T-cell (primary cell): ENCODE results near the gene LRRC75A. TPM values are rescaled to one million over a fixed set of nuclear protein-coding genes. Genes with fewer than 3 reads are reported as not detected.
"Not testable (repeated sequence)": the region's sequence is repeated elsewhere in the genome, so short reads cannot be mapped to it uniquely, and the experiment has no call there.

Experiments used
- ATAC-seq, 4 experiments: fragments of 200-7000 bp in 3 of 4; fragments of 150-1000 bp in 1 of 4; cut with Tn5 transposase; replicated peaks in 1 of 4; 1 replicate in 3 of 4; 2 replicates in 1 of 4; pipeline ENCODE4 v1.10.0; 2021; ENCODE audit warnings: moderate library complexity in 3 of 4, mild to moderate bottlenecking in 2 of 4, moderate number of reproducible peaks in 1 of 4
- CTCF ChIA-PET, 2 donors: fragments of 300-600 bp; sonication (Branson Sonifier 250); formaldehyde crosslinking; loops; one replicate each; lab custom pipeline; 2022; ENCODE audit warnings: antibody characterized with exemption in 2 of 2; lab: Charles Lee
- POLR2A ChIA-PET, 2 donors: fragments of 300-600 bp; sonication (Branson Sonifier 250); formaldehyde crosslinking; loops; one replicate each; lab custom pipeline; 2022; ENCODE audit warnings: antibody characterized with exemption in 2 of 2; lab: Charles Lee
- DNase-seq, 35 experiments: peaks; one replicate each; pipeline versions ENCODE4 v3.0.0 to v3.0.0-alpha.2; 2013 to 2023
- H3K27ac ChIP-seq: one replicate; pipeline ENCODE4 v1.5.1; 2013; ENCODE audit warnings: low read length
- H3K27me3 ChIP-seq, 2 experiments: replicated peaks in 1 of 2; 1 replicate in 1 of 2; 2 replicates in 1 of 2; pipeline versions ENCODE4 v1.6.1 to v1.7.0; 2013; ENCODE audit warnings: low read length in 1 of 2, mixed read lengths in 1 of 2; ENCODE audit not compliant: control insufficient read depth in 2 of 2, insufficient read depth in 2 of 2; ENCODE audit errors: extremely low read depth in 1 of 2
- H3K36me3 ChIP-seq, 2 donors: 1 replicate in 1 of 2; 2 replicates in 1 of 2; pipeline versions ENCODE4 v1.6.1 to v1.7.0; 2013; ENCODE audit warnings: low read length in 1 of 2; ENCODE audit not compliant: control insufficient read depth in 2 of 2, insufficient read depth in 1 of 2; ENCODE audit errors: extremely low read depth in 1 of 2
- H3K4me1 ChIP-seq, 2 experiments: 1 replicate in 1 of 2; 2 replicates in 1 of 2; pipeline versions ENCODE4 v1.6.1 to v1.7.0; 2013; ENCODE audit warnings: low read length in 2 of 2, mixed read lengths in 1 of 2; ENCODE audit not compliant: insufficient read depth in 2 of 2, control insufficient read depth in 1 of 2; ENCODE audit errors: extremely low read depth in 1 of 2
- H3K4me3 ChIP-seq, 2 donors: 1 replicate in 1 of 2; 2 replicates in 1 of 2; pipeline versions ENCODE4 v1.5.1 to v1.7.0; 2013; ENCODE audit warnings: mild to moderate bottlenecking in 2 of 2, low read length in 1 of 2, moderate library complexity in 1 of 2; ENCODE audit not compliant: control insufficient read depth in 1 of 2; ENCODE audit errors: extremely low read depth in 1 of 2
- H3K9me3 ChIP-seq: 2 replicates; pipeline ENCODE4 v1.7.0; 2013
- H3K27ac Mint-ChIP-seq, 2 donors: one replicate each; pipeline ENCODE4 v1.8.0; 2020 to 2021; ENCODE audit warnings: mild to moderate bottlenecking in 2 of 2, mixed read lengths in 2 of 2
- H3K27me3 Mint-ChIP-seq, 2 donors: one replicate each; pipeline ENCODE4 v1.8.0; 2021 to 2022; ENCODE audit warnings: mixed read lengths in 2 of 2
- H3K36me3 Mint-ChIP-seq: one replicate; pipeline ENCODE4 v1.8.0; 2021; ENCODE audit warnings: mixed read lengths
- H3K4me1 Mint-ChIP-seq, 3 donors: one replicate each; pipeline ENCODE4 v1.8.0; 2020 to 2022; ENCODE audit warnings: mixed read lengths in 3 of 3, mild to moderate bottlenecking in 1 of 3
- H3K4me3 Mint-ChIP-seq, 3 donors: one replicate each; pipeline ENCODE4 v1.8.0; 2020 to 2022; ENCODE audit warnings: mild to moderate bottlenecking in 3 of 3, mixed read lengths in 3 of 3, moderate library complexity in 3 of 3
- H3K9me3 Mint-ChIP-seq, 3 donors: one replicate each; pipeline ENCODE4 v1.8.0; 2020 to 2022; ENCODE audit warnings: mixed read lengths in 3 of 3
- WGBS: methylation state at CpG from one replicate; pipeline ENCODE4 v1.1.5; 2013; ENCODE audit warnings: missing lambda C conversion rate; ENCODE audit not compliant: insufficient coverage; 5-methylcytosine and 5-hydroxymethylcytosine counted together
- total RNA-seq, 35 experiments: library from RNA in 6 of 35; stranded (reverse) in 6 of 35; fragments of 120-200 nt in 1 of 35; gene quantifications; one replicate each; pipeline versions ENCODE4 v1.2.1 to v1.2.4 and lab custom pipeline; 2013 to 2026

The LRRC75A gene
- total RNA-seq, 5 donors from 2014 or later (not counting 1 experiment from before 2014, with no cell fraction given): 3.5 to 7.8 (median 5.4) TPM

GRCh38 chr17:16403847-16404246, 88.1 kb downstream of the LRRC75A start:
- H3K36me3 ChIP-seq, H3K9me3 ChIP-seq, H3K27ac ChIP-seq, H3K27ac Mint-ChIP-seq, POLR2A ChIA-PET, DNase-seq, H3K36me3 Mint-ChIP-seq, H3K4me3 Mint-ChIP-seq, H3K4me3 ChIP-seq, CTCF ChIA-PET, H3K9me3 Mint-ChIP-seq, ATAC-seq: not testable (repeated sequence)
- peaks cover 4 to 13% (median 8%) of the 10 kb centered on the region in 3 donors for H3K4me1 Mint-ChIP-seq
- Histone ChIP-seq H3K4me1 (peaks cover 0 to 12% of the 10 kb centered on the region in 2 experiments), H3K27me3 (peaks cover 0 to 48% of the 10 kb centered on the region in 2 experiments)
- WGBS: 95% methylated on average over 6 of the region's 9 CpGs
- H3K27me3 Mint-ChIP-seq: peaks cover 4 to 18% of the 10 kb centered on the region in 2 donors

GRCh38 chr17:16398270-16399267, 93.4 kb downstream of the LRRC75A start:
- 47% methylated on average over 4 of the region's 9 CpGs for WGBS
- Mint-ChIP-seq H3K27me3 (peaks cover 0 to 6% of the 10 kb centered on the region in 2 donors), H3K4me3 (no peak overlapping the region), H3K4me1 (peaks cover 6 to 8% (median 7%) of the 10 kb centered on the region in 3 donors), H3K27ac (peak overlapping the region; percentile 24 to 58), H3K9me3 (no peaks in the 10 kb centered on the region), H3K36me3 (no peaks in the 10 kb centered on the region)
- Histone ChIP-seq H3K36me3 (no peaks in the 10 kb centered on the region), H3K4me1 (peaks cover 0 to 5% of the 10 kb centered on the region in 2 experiments), H3K27me3 (peaks cover 0 to 11% of the 10 kb centered on the region in 2 experiments), H3K9me3 (no peaks in the 10 kb centered on the region), H3K27ac (no peak overlapping the region), H3K4me3 (no peak overlapping the region)
- ATAC-seq: peak; percentile 47 to 95 (median 90)
- CTCF ChIA-PET: no interaction called here
- peak in 1 of 35 experiments; percentile 17 for DNase-seq
- POLR2A ChIA-PET: no interaction called here

- H3K9me3 Mint-ChIP-seq, DNase-seq, H3K4me3 ChIP-seq, H3K36me3 ChIP-seq, H3K27me3 ChIP-seq, POLR2A ChIA-PET, CTCF ChIA-PET, H3K4me1 Mint-ChIP-seq, H3K27ac ChIP-seq, H3K27me3 Mint-ChIP-seq, H3K4me3 Mint-ChIP-seq, ATAC-seq, H3K27ac Mint-ChIP-seq, H3K9me3 ChIP-seq, H3K36me3 Mint-ChIP-seq, H3K4me1 ChIP-seq: not testable (repeated sequence)
- WGBS: no CpG with 5 or more reads among the region's 2 CpGs
These were observed 95.3 kb downstream of the LRRC75A start for GRCh38 chr17:16396693-16397092.

- POLR2A ChIA-PET, H3K4me1 ChIP-seq, H3K4me1 Mint-ChIP-seq, H3K9me3 Mint-ChIP-seq, H3K27ac ChIP-seq, H3K36me3 ChIP-seq, H3K4me3 ChIP-seq, CTCF ChIA-PET, H3K36me3 Mint-ChIP-seq, H3K27ac Mint-ChIP-seq, H3K4me3 Mint-ChIP-seq, H3K27me3 Mint-ChIP-seq, ATAC-seq, DNase-seq, H3K9me3 ChIP-seq: not testable (repeated sequence)
- H3K27me3 ChIP-seq: peaks cover 0 to 14% of the 10 kb centered on the region in 2 experiments
- 100% methylated on average over 1 of the region's 4 CpGs for WGBS
These were observed 96.1 kb downstream of the LRRC75A start for GRCh38 chr17:16395887-16396286.

GRCh38 chr17:16392491-16392890, 99.5 kb downstream of the LRRC75A start:
- H3K4me3 ChIP-seq, H3K36me3 Mint-ChIP-seq, POLR2A ChIA-PET, H3K27ac ChIP-seq, H3K9me3 Mint-ChIP-seq, H3K4me1 Mint-ChIP-seq, H3K9me3 ChIP-seq, ATAC-seq, H3K36me3 ChIP-seq, H3K4me1 ChIP-seq, H3K27me3 ChIP-seq, H3K27me3 Mint-ChIP-seq, H3K27ac Mint-ChIP-seq, H3K4me3 Mint-ChIP-seq, DNase-seq: not testable (repeated sequence)
- CTCF ChIA-PET: interaction anchor here in 1 of 2 donors (0.7 kb wide), 1 partner anchor 127 kb away, joined by 3 read pairs; no protein-coding TSS in a partner anchor
- WGBS: 92% methylated on average over 9 of the region's 11 CpGs
